Body of pancreas (tissue), 4 donors: ENCODE data around the gene SMPDL3B. TPM values are rescaled to one million over a fixed set of nuclear protein-coding genes. Genes with fewer than 3 reads are reported as not detected.

Experiments
- ATAC-seq: fragments of 150-250 bp; one replicate; pipeline ENCODE4 v1.9.1; 2016
- DNase-seq, 4 donors: peaks; one replicate each; pipeline ENCODE4 v3.0.0-alpha.2; 2019
- H3K27ac ChIP-seq, 4 donors: fragments of 200-600 bp; sonication (generic); 1 replicate in 3 of 4; 2 replicates in 1 of 4; pipeline versions ENCODE4 v1.5.1 to v1.6.1; 2016 to 2019; ENCODE audit warnings: mild to moderate bottlenecking in 1 of 4, mixed read lengths in 1 of 4, moderate library complexity in 1 of 4
- H3K27me3 ChIP-seq, 2 donors: fragments of 200-600 bp; sonication (generic); one replicate each; pipeline ENCODE4 v1.6.0; 2016; ENCODE audit warnings: mild to moderate bottlenecking in 1 of 2
- H3K36me3 ChIP-seq, 2 donors: fragments of 200-600 bp; sonication (generic); replicated peaks in 1 of 2; 2 replicates each; pipeline ENCODE4 v1.5.1; 2016; ENCODE audit warnings: low read depth in 2 of 2; ENCODE audit not compliant: insufficient read depth in 1 of 2
- H3K4me1 ChIP-seq: fragments of 200-600 bp; sonication (generic); one replicate; pipeline ENCODE4 v1.6.0; 2016
- H3K4me3 ChIP-seq, 2 donors: fragments of 200-600 bp; sonication (generic); 1 replicate in 1 of 2; 2 replicates in 1 of 2; pipeline ENCODE4 v1.5.1; 2016 to 2019
- H3K9me3 ChIP-seq, 3 donors: fragments of 200-600 bp; sonication (generic); 1 replicate in 2 of 3; 2 replicates in 1 of 3; pipeline ENCODE4 v1.5.1; 2016
- CTCF ChIP-seq, 7 experiments: fragments of 450-650 bp in 4 of 7; fragments of 200-600 bp in 3 of 7; sonication (generic) in 3 of 7; IDR thresholded peaks; one replicate each; pipeline ENCODE4 v1.5.1; 2016 to 2019; ENCODE audit warnings: antibody characterized with exemption in 7 of 7
- POLR2A ChIP-seq, 3 donors: fragments of 450-650 bp; IDR thresholded peaks; one replicate each; pipeline ENCODE4 v1.6.1; 2016; ENCODE audit warnings: antibody characterized with exemption in 3 of 3, mild to moderate bottlenecking in 2 of 3
- WGBS, 2 donors: methylation state at CpG; one replicate each; pipeline ENCODE4 v1.1.5; 2017; 5-methylcytosine and 5-hydroxymethylcytosine counted together
- intact Hi-C: fragments of 100-400 bp; cut with DNase I; formaldehyde crosslinking; loops from one replicate; pipeline ENCODE4 v1.15.1; 2023
- total RNA-seq, 2 donors: library from RNA; depleted of rRNA; stranded (reverse); fragments of >200 nt; gene quantifications; one replicate each; pipeline ENCODE4 v1.1.0, GENCODE V29; 2016

Gene SMPDL3B
- total RNA-seq, 2 donors from 2014 or later, result 18.8 to 28.0 TPM

- 66 to 82% methylated on average over 4 of the region's 4 CpGs for WGBS, 2 donors
- no peak overlapping the region for H3K27ac ChIP-seq
- no peaks in the 10 kb centered on the region for H3K9me3 ChIP-seq
- H3K4me3 ChIP-seq, result no peak overlapping the region
- H3K36me3 ChIP-seq, result peaks cover 5 to 15% of the 10 kb centered on the region in 2 donors
- DNase-seq (no peak), ATAC-seq (no peak)
- TF ChIP-seq POLR2A (IDR thresholded peaks at IDR 0.05), result no peak
- TF ChIP-seq CTCF (IDR thresholded peaks at IDR 0.05), result no peak
- no peaks in the 10 kb centered on the region for H3K27me3 ChIP-seq
- intact Hi-C loops, result no loop called here
- H3K4me1 ChIP-seq, result no peaks in the 10 kb centered on the region
These were observed 33.2 kb downstream of the SMPDL3B start for GRCh38 chr1:27967884-27968466.

GRCh38 chr1:27968692-27969091 lies 33.9 kb downstream of the SMPDL3B start:
- Histone ChIP-seq H3K9me3 (no peaks in the 10 kb centered on the region), H3K27ac (no peak overlapping the region), H3K36me3 (peaks cover 5 to 15% of the 10 kb centered on the region in 2 donors), H3K4me1 (no peaks in the 10 kb centered on the region), H3K4me3 (no peak overlapping the region), H3K27me3 (no peaks in the 10 kb centered on the region)
- 59 to 71% methylated on average over 3 of the region's 3 CpGs for WGBS, 2 donors
- TF ChIP-seq CTCF (IDR thresholded peaks at IDR 0.05) (no peak), POLR2A (IDR thresholded peaks at IDR 0.05) (no peak)
- ATAC-seq (no peak), DNase-seq (peak in 1 of 4 donors; percentile 18)
- intact Hi-C loops, result no loop called here

- DNase-seq (peak in 1 of 4 donors; percentile 39), ATAC-seq (no peak)
- H3K9me3 ChIP-seq, result no peaks in the 10 kb centered on the region
- 82% methylated on average over 6 of the region's 6 CpGs for WGBS, 2 donors
- no peaks in the 10 kb centered on the region for H3K27me3 ChIP-seq
- intact Hi-C loops, result no loop called here
- H3K4me3 ChIP-seq, result no peak overlapping the region
- peaks cover 5 to 12% of the 10 kb centered on the region in 2 donors for H3K36me3 ChIP-seq
- no peak overlapping the region for H3K27ac ChIP-seq
- no peaks in the 10 kb centered on the region for H3K4me1 ChIP-seq
- no peak for TF ChIP-seq POLR2A (IDR thresholded peaks at IDR 0.05)
- no peak for TF ChIP-seq CTCF (IDR thresholded peaks at IDR 0.05)
These were observed 35.6 kb downstream of the SMPDL3B start for GRCh38 chr1:27970401-27970800.

- intact Hi-C loops, result no loop called here
- Histone ChIP-seq H3K9me3 (no peaks in the 10 kb centered on the region), H3K27ac (no peak overlapping the region), H3K36me3 (peaks cover 4 to 5% of the 10 kb centered on the region in 2 donors), H3K27me3 (no peaks in the 10 kb centered on the region), H3K4me1 (no peaks in the 10 kb centered on the region), H3K4me3 (no peak overlapping the region)
- TF ChIP-seq CTCF (IDR thresholded peaks at IDR 0.05), result no peak
- TF ChIP-seq POLR2A (IDR thresholded peaks at IDR 0.05), result no peak
- ATAC-seq (no peak), DNase-seq (no peak)
These were observed 36.9 kb downstream of the SMPDL3B start for GRCh38 chr1:27971674-27972073.

- DNase-seq, result no peak
- Histone ChIP-seq H3K27me3 (no peaks in the 10 kb centered on the region), H3K4me3 (no peak overlapping the region), H3K27ac (no peak overlapping the region), H3K4me1 (no peaks in the 10 kb centered on the region), H3K9me3 (no peaks in the 10 kb centered on the region), H3K36me3 (peaks cover under 1 to 2% of the 10 kb centered on the region in 2 donors)
- TF ChIP-seq POLR2A (IDR thresholded peaks at IDR 0.05), result no peak
- TF ChIP-seq CTCF (IDR thresholded peaks at IDR 0.05), result no peak
- WGBS, 2 donors, result 70 to 100% methylated on average over 4 of the region's 4 CpGs
- intact Hi-C loops, result no loop called here
- no peak for ATAC-seq
These were observed 37.3 kb downstream of the SMPDL3B start for GRCh38 chr1:27972141-27972540.
